Measurements from ENCODE around the gene UQCRC2.
"Not testable (repeated sequence)": the region's sequence is repeated elsewhere in the genome, so short reads cannot be mapped to it uniquely, and the experiment has no call there.

Gene UQCRC2

DNA sequence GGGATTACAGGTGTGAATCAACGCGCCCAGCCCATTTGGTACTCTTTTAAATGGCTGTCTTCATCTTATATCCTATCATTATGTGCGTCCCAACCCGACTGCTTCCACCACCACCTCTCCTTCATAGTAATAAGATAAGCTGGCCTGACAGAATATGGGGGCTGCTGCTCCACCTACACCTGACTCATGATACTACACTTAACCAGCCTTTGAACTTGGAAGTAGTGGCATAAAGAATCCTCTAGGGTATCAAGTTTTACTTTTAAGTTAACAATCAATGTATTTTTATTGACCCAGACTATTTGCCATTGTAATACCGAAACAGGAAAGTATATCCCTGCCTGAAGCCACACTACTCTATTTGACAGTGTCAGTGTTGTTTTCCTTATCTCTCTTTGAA is 28.9 kb downstream of the UQCRC2 start:
- no peak for DNase-seq (ENCODE audit: low read depth in 2 of 2)

DNA sequence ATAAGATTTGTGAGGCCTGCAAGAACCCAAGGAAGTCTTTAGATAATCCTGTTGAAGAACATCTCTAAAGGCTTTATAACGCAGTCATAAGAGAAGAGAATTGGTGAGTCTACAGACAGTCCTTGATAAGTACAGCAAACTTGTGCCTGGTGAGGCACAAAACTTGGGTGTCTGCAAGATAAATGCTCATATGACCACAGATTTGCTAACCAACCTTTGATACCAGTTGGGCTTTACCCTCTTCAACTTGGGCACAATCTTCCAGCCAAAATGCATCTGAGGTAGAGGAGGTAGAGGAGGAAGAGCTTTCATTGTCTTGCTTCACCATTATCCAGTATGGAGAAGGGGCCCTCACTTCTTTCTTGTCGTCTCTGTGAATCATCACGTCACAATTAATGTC is 30.9 kb downstream of the UQCRC2 start:
- DNase-seq (ENCODE audit: low read depth in 2 of 2): no peak

DNA sequence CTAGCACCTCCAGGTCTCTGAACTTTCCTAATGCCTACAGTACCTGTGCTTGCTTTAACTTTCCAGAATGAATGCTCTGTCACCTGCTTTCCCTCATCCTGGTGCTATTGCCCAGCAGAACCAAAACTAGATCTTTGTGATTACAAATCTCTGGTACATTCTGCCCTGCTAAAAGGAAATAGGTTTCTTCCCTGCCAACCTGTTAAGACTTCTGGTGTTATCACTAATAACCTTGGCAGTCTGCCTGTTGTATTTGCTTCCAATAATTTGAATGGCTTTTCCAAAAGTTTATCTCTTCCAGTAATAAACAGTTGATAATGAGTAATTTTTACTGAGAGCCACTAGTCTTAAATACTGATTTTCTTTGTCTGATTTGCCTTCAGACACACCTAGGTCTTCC is 32.4 kb downstream of the UQCRC2 start:
- no peak for DNase-seq (ENCODE audit: low read depth in 2 of 2)

DNA sequence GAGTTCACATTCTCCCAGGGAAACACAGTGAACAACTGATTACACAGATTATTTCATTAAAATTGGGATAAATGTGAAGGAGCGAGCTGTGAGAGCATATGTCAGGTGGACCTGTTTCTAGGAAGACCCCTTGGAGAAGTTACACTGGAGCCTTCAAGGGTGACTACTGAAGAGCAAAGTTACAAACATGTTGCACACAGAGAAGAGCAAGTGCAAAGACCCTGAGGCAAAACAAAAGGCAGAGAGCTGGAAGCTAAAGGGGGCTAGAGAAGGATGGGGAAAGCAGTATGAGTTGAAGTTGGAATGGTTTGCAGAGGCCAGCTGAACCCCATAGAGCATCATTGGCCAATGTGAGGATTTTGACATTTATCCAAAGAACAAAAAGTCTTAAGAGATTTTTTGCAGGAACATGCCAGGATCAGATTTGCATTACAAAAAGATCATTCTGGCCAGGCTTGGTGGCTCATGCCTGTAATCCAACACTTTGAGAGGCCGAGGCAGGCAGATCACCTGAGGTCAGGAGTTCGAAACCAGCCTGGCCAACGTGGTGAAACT is 33.6 kb downstream of the UQCRC2 start:
- DNase-seq (ENCODE audit: low read depth in 2 of 2): no peak

DNA sequence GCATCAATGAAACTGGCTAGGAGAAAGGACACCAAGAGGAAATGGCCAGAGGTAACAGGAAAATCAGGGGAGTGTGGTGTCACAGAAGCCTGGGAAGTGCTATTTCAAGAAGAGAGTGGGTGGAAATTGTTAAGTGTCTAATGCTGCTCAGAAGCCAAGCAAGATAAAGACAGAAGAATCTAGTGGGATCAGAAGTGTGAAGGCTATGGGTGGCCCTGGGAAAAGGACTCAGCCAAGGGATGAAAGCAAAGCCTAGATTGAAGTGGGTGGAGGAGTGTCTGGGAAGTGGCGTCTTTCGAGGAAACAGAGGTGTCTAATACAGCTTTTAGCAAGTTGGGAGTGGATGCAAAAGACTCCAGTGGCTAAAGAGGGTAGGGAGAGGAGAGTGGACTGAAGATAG is 34.3 kb downstream of the UQCRC2 start:
- DNase-seq (ENCODE audit: low read depth in 2 of 2): no peak

DNA sequence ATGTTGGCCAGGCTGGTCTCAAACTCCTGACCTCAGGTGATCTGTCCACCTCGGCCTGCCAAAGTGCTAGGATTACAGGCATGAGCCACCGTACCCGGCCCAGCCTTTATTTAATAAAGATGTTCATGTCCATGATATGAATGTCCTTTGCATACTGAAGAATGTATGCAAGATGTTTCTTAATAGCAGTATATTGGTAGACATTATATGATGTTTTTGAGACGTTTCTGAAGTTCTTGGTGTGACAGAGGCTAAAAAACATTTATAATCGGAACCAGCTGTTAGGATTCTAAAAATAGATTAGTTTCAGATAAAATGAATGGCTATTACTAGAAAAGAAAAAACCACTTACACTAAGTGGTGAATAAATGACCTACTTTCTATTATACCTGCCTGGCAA is 36.0 kb downstream of the UQCRC2 start:
- DNase-seq (ENCODE audit: low read depth in 2 of 2): no peak

DNA sequence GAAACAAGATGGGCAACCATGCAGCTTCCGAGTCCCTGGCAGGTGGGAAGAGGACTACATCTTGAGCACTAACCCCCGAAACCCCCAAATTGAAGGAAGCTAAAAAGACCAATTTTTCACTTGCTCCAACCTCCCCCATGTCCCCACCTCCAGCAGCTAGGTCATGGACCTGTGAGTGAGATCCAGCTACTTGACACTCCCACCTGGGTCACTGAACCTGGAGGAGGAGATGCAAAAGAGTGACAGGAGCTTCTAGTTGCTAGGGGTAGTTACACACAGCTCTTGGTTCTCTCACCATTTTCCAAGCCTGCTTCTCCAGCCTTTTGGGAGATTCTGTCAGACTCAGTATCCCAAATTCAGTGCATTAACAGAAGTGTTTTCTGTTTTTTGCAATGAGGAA is 36.6 kb downstream of the UQCRC2 start:
- DNase-seq (ENCODE audit: low read depth in 2 of 2): no peak

DNA sequence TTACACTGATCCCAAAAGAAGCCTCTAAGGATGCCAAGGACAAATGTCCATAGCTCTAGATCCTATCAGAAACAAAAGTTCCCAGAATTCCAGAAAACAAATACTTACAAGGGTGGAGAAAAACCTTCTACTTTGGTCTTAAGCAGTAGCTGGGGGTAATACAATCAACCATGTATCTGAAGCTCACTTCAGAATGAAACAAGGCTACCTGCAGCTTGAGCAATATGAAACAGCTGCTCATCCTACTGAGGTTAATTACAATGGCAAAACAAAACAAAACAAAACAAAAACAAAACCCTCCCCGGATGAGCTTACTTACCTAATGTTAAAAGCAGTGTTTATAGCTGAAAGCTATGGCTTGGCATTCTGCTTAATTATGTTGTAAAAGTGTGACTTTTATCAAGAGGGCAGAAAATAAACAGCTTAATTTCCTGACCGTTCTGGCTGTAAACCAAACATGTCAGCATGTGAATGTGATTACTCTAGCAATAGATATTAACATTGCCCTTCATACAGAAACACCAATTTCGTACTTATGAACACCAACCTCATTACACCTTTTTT is 37.3 kb downstream of the UQCRC2 start:
- DNase-seq (ENCODE audit: low read depth in 2 of 2): no peak

DNA sequence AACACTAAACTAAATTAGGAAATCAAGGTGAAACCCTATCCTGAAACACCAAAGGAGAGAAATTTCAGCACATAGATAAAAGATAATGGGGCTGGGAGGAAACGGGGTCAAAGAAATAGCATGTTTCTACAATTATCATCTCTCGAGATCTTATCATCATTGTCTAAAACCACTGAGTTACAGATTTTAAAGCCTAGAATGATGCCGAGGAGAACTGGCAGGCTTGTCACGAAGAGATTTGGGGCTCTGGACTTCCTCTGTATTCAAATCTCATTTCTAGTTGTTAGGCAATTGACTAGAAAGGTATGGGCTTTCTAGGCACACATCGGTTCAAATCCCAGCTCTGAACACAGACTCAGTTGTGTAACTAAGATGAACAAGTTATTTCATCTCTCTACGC is 38.5 kb downstream of the UQCRC2 start:
- no peak for DNase-seq (ENCODE audit: low read depth in 2 of 2)

DNA sequence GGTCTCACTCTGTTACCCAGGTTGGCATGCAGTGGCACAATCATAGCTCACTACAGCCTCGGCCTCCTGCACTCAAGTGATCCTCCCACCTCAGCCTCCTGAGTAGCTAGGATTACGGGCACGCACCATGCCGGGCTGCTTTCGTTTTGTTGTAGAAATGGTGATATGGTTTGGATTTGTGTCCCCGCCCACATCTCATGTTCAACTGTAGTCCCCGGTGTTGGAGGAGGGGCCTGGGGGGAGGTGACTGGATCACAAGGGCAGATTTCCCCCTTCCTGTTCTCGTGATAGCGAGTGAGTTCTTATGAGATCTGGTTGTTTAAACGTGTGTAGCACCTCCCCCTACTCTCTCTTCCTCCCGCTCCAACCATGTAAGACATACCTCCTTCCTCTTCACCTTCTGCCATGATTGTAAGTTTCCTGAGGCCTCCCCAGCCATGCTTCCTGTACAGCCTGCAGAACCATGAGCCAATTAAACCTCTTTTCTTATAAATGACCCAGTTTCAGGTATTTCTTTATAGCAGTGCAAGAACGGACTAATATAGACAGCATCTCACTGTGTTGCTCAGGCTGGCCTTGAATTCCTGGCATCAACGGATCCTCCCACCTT is 41.8 kb downstream of the UQCRC2 start:
- no peak for DNase-seq (ENCODE audit: low read depth in 2 of 2)

DNA sequence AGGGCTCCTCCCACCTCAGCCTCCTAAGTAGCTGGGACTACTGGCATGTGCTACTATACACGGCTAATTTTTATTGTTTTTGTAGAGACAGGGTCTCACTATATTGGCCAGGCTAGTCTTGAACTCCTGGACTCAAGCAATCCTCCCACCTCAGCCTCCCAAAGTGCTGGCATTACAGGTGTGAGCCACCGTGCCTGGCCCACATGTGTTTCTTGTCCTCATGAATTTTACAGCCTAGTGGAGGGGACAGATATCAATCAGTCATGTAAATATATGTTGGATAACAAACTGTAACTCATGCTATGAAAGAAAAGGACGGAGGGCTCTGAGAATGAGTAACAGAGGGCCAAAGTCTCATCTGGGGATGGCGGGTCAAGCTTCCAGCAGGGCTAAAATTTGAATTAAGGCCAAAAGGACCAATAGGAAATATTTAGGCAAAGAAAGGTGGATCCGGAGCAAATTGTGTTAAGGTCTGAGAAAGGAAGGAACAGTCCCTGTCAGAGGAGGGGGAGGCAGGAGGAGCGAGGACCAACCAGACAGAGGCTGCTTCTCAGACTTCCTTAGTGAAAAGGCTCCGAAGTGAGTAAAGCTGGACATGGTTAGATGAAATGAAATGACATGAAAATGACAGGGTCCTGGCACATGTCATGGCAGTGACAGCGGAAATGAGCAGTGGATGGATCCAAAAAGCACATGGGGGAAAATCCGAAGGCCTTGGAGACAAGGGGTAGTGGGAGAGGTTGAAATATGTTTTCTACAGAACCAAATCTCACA is 43.9 kb downstream of the UQCRC2 start:
- DNase-seq (ENCODE audit: low read depth in 2 of 2): no peak

DNA sequence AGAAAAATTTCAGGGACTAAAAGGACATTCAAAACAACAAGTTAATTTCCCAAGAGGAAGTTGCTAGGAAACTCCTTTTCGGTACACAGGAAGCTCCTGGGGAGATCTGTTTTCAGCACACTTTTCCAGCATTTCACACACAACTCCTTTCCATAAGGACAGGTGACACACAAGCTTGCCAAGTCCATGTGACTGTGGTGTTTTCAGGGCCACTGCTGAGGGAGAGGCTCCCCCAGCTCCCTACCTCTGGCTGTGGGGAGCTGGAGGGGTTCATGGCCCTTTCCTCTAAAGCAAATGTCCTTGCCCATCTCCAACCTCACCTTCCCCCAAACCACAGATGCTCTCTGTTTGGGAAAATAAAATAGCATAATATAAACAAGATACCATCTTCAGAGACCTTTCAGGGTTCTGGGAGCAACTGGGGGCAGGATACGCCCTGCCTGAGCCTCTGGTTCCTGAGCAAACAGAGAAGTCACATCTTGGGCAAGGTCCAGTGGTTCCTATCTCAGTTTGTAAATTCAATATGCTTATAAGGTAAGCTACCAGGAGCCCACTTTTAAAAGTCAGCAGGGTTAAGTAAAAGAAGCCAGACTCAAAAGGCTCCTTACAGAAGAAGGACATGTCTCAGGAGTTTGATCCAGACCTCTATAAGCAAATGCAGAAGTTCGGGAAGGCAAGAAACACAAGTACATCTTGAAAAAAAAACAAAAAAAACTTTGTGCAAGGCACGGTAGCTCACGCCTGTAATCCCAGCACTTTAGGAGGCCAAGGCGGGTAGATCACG is 44.7 kb downstream of the UQCRC2 start:
- DNase-seq (ENCODE audit: low read depth in 2 of 2): no peak

DNA sequence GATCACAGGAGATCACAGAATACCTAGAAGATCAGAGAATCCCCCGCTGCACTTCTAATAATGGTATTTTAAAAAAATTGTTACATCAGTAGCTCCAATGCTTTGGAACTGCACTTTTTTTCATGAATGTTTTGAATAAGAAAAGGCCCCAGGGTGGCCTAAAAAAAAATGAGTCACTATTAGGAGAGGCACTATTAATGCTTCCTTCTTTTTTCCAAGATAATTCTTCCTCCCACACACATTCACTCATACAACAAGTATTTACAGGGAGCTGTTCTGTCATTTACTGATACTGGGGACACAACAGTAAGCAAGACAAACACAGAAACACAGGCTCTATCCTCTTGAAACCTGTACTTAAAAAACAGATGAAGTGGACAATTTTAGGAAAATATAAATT is 48.4 kb downstream of the UQCRC2 start:
- no peak for DNase-seq (ENCODE audit: low read depth in 2 of 2)

DNA sequence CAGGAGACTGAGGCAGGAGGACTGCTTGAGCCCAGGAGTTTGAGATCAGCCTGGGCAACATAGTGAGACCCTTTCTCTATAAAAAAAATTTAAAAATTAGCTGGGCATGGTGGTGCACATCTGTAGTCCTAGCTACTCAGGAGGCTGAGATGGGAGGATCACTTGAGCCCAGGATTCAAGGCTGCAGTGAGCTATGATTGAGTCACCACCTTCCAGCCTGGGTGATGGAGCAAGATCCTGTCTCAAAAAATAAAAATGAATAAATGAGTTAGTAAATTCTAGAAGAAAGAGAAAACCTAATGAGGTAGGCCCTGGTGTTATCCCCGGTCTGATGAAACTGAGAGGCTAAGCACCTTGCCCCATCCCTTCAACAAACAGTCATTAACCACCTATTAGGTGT is 48.9 kb downstream of the UQCRC2 start:
- DNase-seq (ENCODE audit: low read depth in 2 of 2): not testable (repeated sequence)

DNA sequence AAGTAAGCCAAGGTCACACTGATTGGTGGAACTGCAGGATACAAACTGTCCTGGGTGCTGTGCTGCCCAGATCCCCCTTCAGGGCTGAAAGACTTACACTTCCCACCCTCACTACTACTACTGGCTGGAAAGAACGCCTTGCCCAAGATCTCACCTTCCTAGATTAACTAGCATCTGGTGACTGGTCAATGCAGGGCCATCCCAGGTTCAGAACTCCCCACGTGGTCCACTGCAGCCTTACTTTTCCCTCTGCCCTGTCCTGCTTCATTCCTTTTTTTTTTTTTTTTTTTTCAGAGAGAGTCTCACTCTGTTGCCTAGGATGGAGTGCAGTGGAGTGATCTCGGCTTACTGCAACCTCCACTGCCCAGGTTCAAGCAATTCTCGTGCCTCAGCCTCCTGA is 50.0 kb downstream of the UQCRC2 start:
- no peak for DNase-seq (ENCODE audit: low read depth in 2 of 2)

DNA sequence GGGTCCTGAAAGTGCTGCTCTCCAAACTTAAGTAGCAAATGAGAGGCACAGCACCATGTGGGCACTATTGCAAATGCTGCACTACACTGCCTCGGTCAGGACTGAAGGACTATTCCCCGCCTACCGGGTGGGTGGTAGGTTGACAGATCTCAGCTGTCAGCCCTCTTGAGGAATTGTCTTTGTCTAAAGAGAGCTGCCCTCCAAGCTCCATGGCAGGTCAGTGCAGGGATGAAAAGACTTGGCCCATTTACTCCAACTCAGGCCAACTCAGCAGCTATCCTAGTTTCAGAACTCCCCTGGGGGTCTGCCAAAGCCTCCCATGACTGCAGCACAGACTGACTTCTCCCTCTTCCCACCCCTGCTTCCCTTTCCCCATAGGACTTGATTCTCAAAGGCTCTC is 51.2 kb downstream of the UQCRC2 start:
- DNase-seq (ENCODE audit: low read depth in 2 of 2): no peak

DNA sequence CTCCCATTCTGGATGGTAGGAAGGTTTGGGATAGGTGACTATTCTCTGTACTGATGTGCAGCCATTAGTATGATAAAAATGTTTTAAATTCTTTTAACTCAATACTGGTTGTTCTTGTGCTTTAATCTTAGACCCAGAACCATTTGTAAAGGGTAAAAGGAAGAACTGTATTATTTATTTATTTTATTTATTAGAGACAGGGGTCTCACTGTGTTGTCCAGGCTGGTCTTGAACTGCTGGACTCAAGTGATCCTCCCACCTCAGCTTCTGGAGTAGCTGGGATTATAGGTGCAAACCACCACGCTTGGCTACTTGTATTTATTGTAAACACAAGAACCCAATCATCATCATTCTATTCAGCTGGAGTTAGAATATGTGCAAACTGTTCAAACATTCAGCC is 52.6 kb downstream of the UQCRC2 start:
- DNase-seq (ENCODE audit: low read depth in 2 of 2): no peak

DNA sequence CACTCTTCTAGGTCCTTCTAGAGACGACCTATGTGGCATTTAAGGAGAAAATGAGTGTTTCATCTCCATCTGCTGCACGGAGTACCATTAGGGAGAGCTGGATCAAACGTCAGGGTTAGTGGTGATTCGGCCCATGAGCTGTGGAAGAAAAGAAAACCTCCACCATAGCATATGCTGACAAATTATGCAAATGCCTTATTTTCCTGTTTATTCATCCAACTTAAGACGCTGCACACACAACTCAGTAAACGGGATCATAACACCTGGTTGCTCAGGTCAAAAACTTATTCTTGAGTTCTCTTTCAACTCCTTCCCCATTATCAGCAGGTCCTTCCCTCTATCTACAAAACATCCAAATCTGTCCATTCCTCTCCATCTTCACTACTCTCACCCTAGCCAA is 53.5 kb downstream of the UQCRC2 start:
- DNase-seq (ENCODE audit: low read depth in 2 of 2): no peak

DNA sequence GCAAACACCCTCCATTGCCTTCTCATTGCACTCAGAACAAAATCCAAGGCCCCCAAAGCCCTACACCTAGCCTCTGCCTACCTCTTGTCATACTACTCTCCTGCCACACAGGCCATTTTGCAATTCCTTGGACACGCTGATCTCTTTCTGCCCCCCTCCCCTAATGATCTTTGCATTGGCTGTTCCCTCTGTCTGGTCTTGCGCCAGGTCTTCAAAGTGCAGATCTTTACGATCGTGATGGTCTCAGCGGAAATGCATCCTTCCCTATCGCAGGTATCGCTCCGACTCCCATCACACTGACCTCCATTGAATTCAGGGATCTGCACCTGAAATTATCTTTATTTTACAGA is 54.0 kb downstream of the UQCRC2 start:
- DNase-seq (ENCODE audit: low read depth in 2 of 2): no peak

DNA sequence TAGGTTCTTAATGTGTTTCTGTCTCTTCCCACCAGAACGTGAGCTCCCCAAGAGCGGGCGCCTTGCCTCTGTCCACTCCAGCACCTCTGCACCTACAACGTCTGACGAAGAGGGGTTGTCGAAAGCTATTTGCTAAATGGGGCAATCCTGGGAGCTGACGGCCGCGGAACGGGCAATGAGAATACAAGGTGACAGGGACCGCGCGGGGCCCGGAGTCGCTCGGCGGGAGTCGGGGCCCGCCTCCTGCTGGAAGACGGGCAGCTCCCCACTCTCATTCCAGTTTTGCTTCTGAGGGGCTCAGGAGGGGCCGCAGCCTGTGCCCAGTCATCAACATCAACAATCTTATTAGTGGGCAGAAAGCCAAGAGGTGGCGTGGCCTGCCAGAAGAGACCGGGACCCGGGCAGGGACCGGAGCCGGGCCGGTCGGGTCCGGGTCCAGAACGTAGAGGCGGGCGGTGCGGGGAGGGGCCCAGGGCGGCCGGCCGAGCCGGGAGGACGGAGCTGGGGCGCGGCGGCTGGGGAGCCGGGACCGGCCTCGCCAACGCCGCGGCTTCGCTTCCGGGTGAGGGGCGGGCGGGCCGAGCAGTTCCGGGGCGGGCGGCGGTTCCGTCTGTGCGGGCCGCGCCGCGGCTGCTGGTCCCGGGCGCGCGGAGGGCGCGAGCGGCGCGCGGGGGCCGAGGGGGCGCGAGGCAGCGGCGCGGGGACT is 54.5 kb downstream of the UQCRC2 start, which contains the start of gene MOSMO:
TSS of gene MOSMO (plus strand) at position 603 of the 706 bp plus-strand sequence. CDS start 191 bp downstream, outside the sequence.
- peak; percentile 32 to 35 for DNase-seq (ENCODE audit: low read depth in 2 of 2)

DNA sequence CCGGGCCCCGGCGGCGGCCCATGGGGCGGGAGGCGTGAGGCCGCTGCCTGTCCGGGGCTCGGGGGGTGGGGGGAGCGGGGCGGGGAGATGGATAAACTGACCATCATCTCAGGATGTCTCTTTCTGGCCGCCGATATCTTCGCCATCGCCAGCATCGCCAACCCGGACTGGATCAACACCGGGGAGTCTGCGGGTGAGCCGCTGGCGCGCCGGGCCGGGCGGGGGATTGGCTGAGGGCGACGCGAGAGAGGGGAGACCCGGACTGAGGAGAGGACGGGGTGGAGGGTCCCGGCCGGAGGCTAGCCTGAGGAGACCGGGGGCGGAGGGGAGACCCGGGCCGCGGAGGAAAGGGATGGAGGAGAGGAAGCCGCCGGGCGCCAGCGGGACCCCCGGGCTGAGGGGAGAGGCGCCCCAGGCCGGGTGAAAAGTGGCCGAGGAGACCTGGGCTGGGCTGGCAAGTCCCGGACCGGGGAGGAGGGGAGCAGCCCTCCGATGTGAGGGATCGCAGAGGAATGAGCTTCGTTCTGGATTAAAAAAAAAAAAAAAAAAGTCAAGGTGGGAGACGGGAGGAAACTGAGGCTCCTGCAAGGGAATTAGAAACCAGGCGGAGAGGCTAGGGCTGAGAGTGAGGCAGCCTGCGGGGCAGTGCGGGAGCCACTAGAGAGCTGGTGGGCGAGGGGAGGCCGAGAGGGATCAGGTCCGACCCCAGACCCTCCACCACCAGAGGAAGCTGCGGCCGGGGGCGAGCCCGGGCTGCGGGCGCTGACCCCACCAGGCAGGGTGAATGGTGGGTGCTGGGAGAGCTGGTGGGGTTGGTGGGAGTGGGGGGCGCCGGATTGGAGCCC is 55.3 kb downstream of the UQCRC2 start:
- DNase-seq (ENCODE audit: low read depth in 2 of 2): no peak
